NOMO-1 (cell line): ENCODE results near the gene SULT1C4.
"Not testable (repeated sequence)": the region's sequence is repeated elsewhere in the genome, so short reads cannot be mapped to it uniquely, and the experiment has no call there.

ENCODE experiments used
- DNase-seq, 2 experiments: peaks; one replicate each; lab custom pipeline; 2025; ENCODE audit not compliant: unreplicated experiment in 2 of 2; lab: John Stamatoyannopoulos, UW

SULT1C4 gene

DNA sequence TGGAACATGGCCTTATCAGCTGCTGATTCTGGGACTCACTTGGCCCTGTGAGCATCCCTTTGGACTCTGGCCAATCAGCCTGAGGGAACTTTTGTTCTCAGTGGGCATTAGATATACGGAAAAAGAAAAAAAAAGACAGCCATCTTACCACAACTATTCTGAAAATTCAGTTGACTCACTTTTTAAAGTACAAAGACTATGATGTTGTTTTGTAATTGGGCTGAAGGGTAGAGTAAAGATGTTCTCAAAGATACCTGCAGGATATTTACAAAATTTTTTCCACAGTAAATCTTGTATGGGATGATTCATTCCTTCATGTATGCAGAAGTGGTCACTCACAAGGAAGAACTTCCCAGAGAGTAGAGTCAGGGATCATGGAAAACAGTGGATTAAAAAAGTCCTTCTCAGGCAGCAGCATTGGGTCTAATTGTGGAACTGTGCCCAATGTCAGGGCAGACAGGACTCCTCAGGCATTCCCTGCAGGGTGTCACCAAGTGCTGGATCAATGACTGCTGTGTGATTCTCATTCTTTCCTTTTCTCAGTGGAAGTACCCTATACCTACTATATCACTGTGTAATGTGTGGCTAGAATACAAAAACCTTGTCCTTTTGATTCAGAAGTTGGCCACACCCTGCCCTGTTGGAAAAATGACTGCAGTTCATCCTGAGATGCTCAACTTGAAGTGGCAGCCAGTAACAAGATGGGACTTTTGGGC, 35.4 kb downstream of the SULT1C4 start:
- no peak for DNase-seq

DNA sequence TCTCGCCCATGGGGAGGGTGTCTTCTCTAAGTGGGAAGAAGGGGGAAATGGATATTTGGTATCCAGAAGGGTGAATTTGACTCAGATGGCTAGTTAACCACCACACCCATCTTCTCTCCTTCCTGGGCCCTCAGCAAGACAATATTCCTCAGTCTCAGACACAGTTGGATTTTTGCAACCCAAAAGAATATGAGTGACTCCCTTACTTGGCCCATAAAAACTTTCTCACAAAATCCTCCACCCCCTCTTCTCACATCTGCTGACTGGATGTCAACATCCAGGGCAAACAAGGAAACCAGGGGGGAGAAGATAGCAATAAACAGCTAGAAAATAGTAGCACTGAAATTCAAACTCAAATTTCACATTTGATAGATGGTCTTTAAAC, 35.9 kb downstream of the SULT1C4 start:
- no peak for DNase-seq

DNA sequence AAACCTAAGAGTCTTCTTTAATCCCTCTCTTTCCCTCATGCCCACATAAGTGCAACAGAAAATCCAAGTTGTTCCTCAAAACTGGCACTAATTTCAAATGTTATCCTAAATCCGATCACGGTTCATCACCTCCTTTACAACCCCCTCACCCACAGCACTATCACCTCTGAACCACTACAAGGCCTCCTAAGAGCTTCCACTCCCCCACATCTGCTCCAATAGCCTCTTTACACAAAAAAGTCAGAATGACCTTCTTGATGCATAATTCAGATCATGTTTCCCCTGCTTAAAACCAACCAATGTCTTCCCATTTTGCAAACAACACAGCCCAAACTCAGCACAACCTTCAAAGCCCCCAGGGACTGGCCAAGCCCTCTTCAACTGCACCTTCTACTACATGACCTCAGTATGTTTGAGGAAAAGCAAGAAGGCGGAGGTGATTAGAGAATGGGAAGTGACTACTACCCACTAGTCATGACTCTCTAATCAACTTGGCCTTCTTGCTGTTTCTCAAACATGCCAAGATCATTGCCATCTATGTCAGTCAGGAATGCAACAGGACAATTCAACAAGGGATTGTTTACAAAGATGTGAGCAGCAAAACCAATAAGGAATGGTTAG, 36.6 kb downstream of the SULT1C4 start:
- DNase-seq, result no peak

DNA sequence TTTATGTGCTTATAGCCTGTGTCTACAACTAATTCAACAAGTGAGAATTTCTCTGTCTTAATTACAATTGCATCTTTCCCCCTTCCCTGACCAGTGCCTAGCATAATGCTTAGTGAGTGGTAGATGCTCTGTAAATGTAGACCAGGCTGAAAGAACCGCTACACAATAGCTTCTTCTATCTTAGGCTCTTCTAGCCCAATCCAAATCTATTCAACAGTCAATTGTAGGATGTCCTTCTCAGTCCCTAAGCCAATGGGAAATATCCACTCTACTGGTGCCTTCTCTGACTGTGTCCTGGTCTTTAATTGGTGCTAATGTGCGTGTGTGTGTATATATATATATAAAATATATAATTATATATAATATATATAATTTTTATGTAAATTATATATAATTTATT, 37.2 kb downstream of the SULT1C4 start:
- no peak for DNase-seq

DNA sequence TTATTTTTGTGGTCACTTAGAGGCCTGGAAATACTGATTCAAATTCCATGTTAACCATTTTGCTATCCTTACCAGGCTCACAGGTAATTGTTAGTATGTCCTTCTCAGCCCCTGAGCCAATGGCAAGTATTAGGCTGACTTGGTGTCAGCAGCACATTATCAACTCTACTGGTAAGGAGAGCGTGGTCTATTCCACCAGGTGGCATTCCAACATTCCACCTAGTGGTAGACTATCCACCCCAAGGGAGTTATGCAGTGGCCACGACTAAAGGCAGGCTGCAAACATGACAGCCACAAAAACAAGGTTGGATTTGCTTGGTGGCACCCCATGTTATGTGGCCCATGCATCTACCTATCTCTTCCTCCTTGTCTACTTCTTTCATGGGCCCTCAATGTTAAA, 39.5 kb downstream of the SULT1C4 start:
- no peak for DNase-seq

DNA sequence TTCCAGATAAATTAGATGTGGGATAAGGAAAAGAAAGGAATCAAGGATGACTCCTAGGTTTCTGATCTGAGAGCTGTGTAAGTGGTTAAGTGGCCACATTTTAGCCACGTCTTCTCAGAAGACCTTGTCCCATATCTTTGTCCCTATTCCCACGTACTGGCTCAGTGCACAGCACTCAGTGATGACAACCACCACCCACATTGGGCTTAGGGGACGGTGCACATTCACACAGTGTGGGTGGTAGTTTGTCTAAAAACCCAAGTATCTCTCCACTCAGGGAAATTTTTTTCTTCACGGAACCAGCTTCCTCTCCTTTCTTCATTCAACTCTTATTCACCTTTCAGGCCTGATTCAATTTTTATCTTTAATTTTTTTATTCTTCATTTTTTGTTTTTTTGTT, 40.7 kb downstream of the SULT1C4 start:
- no peak for DNase-seq

DNA sequence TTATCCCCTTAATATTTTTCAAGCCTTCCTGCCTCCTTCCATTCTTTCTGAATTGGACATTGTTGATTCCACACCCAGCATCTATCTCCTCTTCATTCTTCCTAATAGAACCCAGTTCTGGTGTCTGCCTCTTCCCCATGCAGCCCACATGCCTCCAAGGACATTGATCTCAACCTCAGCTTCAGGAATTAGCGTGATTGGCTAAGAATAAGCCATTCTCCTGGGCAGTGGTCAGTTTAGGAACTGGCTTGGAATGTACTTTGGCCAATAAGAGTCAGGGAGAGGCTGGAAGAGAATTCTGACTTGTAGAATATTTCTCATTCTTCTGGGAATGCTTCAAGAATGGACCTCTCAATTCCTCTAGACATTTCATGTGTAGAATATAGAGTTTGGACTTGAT, 45.3 kb downstream of the SULT1C4 start:
- DNase-seq, result no peak

DNA sequence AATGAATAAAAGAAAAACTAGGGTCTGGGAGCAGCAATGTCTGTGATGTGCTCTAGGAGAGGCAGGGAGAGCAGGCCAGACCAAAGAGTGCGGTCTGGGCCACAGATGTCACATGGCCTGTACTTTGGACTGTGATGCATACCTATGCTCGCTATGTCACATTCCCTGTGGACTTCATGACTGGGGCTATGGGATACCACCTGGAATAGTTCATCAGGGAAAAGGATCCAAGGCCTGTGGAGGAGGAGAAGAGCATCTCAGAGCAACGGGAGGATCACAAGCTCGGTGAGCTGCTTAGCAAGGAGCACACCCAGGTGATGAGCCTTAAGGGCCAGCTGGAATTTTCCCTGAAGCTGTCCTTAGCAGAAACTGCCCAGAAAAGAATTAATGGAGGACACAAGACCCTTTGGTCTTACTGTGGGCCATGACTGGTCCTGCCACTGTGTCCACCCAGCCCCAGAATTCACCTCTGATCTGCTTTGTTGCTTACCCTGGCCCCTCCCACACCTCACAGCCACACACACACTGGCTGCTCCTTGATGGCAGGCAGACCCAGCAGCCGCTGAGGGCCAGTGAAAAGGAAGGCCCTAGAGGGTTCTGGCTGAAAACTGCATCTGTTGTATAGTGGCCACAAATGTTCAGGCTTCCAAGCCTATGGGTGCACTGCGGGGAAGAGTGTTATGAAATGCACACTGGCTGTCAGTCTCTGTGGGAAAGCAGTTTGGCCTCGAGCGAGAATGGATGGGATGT, 45.9 kb downstream of the SULT1C4 start:
- DNase-seq, result no peak

DNA sequence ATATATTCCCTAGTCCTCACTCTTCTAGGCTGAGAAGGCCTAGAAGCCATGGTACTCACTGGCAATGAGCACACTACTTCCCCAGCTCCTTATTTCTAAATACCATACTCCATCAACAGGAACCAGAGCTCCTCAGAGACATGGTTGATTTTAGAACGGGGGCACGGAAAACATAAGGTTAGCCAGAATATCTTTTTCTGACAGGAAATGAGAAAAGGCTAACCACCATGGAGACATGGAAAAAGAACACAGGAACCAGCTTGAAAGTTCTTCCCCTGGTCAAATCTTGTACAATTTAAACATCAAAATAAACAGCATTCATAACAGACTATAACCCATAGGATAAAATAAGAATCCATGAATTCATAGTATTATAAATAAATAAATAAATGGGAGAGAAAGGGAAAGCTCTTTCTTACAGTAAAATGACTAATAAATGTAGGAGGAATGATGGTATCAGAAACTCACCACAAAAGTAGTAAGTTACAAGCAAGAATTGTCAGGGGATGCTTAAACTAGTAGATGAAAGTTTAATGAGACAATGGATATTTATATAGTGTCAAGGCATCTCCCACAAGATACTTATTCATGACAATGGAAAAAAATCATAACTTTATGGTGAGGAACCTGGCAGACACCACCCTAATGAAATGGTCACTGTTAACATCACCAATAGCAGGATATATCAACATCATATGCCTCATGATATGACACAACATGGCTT, 50.7 kb downstream of the SULT1C4 start:
- DNase-seq, result no peak

DNA sequence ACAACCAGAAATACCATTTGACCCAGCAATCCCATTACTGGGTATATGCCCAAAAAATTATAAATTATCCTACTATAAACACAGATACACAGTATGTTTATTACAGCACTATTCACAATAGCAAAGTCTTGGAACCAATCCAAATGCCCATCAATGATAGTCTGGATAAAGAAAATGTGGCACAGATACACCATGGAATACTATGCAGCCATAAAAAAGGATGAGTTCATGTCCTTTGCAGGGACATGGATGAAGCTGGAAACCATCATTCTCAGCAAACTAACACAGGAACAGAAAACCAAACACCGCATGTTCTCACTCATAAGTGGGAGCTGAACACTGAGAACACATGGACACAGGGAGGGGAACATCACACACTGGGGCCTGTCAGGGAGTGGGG, 57.8 kb downstream of the SULT1C4 start:
- not testable (repeated sequence) for DNase-seq

DNA sequence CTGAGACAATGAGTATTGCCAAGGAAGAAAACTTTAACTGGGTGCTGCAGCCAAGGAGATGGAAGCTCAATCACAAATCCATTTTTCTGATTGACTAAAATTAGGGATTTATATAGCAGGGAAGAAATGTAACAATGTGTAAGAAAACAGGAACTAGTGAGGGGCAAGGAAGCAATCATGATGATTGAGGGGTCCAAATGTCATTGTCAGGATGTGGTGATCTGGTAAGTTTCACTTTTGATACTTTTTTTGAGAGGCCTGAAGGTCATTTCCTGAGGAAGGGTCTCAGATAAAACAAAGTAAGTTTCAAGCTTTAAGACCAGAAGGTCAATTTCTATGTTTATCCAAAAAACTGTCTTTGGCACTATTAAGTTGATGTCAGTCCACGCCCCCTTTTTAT, 59.2 kb downstream of the SULT1C4 start:
- peak in 1 of 2 experiments; percentile 14 for DNase-seq
